ENCODE data around the gene BAZ1B. TPM values are rescaled to one million over a fixed set of nuclear protein-coding genes. Genes with fewer than 3 reads are reported as not detected.

Gene BAZ1B
- total and polyA plus RNA-seq, 2 of the 4 experiments (the other 2 are of a cell fraction): 20.2 to 45.0 TPM

- WGBS, 2 experiments (ENCODE audit: extremely low coverage in 2 of 2, insufficient read length in 1 of 2): no CpG with 5 or more reads among the region's 3 CpGs
- Histone ChIP-seq H3K4ac (ENCODE audit: low read depth, low read length) (no peak overlapping the region), H2BK5ac (ENCODE audit: low read depth, low read length, poor library complexity, severe bottlenecking) (no peak overlapping the region), H2AK5ac (ENCODE audit: low read depth, low read length) (no peak overlapping the region), H2BK15ac (ENCODE audit: low read depth, low read length) (no peak overlapping the region), H3K9me3 (ENCODE audit: control insufficient read depth, insufficient read depth, low read length) (no peaks in the 10 kb centered on the region), H2AK9ac (replicated peaks; ENCODE audit: low read depth, low read length, poor library complexity) (no peak overlapping the region), H2BK120ac (ENCODE audit: low read depth, low read length) (no peak overlapping the region), H3K9ac (ENCODE audit: low read depth, low read length) (no peak overlapping the region), H3K36me3 (ENCODE audit: control insufficient read depth, insufficient read depth, low read length) (peaks cover 37% of the 10 kb centered on the region), H3K4me1 (ENCODE audit: control insufficient read depth, insufficient read depth, low read length) (peaks cover 4% of the 10 kb centered on the region), H4K8ac (ENCODE audit: low read depth in 2 of 2, low read length in 2 of 2) (no peak overlapping the region), H3K4me2 (ENCODE audit: low read depth, low read length) (no peak overlapping the region), H3K27ac (ENCODE audit: insufficient read depth, low read length) (no peak overlapping the region), H4K91ac (ENCODE audit: insufficient read depth, low read depth, low read length) (no peak overlapping the region), H3K4me3 (ENCODE audit: insufficient read depth, low read depth, low read length) (no peak overlapping the region), H2AFZ (replicated peaks; ENCODE audit: low read length, poor library complexity) (no peak overlapping the region), H4K20me1 (ENCODE audit: insufficient read depth, low read length) (peaks cover 81% of the 10 kb centered on the region), H2BK20ac (ENCODE audit: low read depth, low read length) (no peak overlapping the region), H3K79me1 (ENCODE audit: low read depth in 1 of 2, low read length in 2 of 2) (peaks cover 5 to 50% of the 10 kb centered on the region in 2 experiments; a peak in 3 of 4 replicates), H4K5ac (ENCODE audit: low read depth, low read length) (no peak overlapping the region), H3K56ac (ENCODE audit: extremely low read depth, insufficient read depth, low read length) (no peak overlapping the region), H3K18ac (ENCODE audit: low read depth, low read length) (no peak overlapping the region), H3K23ac (ENCODE audit: low read depth, low read length) (no peak overlapping the region), H3K9me1 (ENCODE audit: insufficient read depth, low read length) (peaks cover 5% of the 10 kb centered on the region), H3K14ac (replicated peaks; ENCODE audit: low read depth, low read length) (no peak overlapping the region), H3K27me3 (ENCODE audit: control insufficient read depth, insufficient read depth, low read length) (no peaks in the 10 kb centered on the region)
- no TSS peak for BruUV-seq (replicated peaks)
- ChIA-PET CTCF (no interaction called here), POLR2A (ENCODE audit: unreplicated experiment) (no interaction called here)
- no peak for TF ChIP-seq RFX5 (IDR thresholded peaks at IDR 0.05; ENCODE audit: low read depth, low read length)
- TF ChIP-seq MAZ (IDR thresholded peaks at IDR 0.05; ENCODE audit: borderline replicate concordance, low read depth, low read length): no peak
- TF ChIP-seq BHLHE40 (IDR thresholded peaks at IDR 0.05; ENCODE audit: low read depth, low read length): no peak
- TF ChIP-seq CEBPB (IDR thresholded peaks at IDR 0.05; ENCODE audit: low read depth, low read length): no peak
- no peak for TF ChIP-seq CHD1 (IDR thresholded peaks at IDR 0.05; ENCODE audit: low read depth, low read length)
- TF ChIP-seq USF2 (IDR thresholded peaks at IDR 0.05; ENCODE audit: low read depth, low read length): no peak
- TF ChIP-seq RAD21 (IDR thresholded peaks at IDR 0.05; ENCODE audit: low read length): no peak
- ATAC-seq (ENCODE audit: low read depth): no peak
- intact Hi-C loops (cut with micrococcal nuclease): no loop called here
- in situ Hi-C loops (cut with MboI; ENCODE audit: low sequenced_read_pairs): no loop called here
- dilution Hi-C loops (cut with HindIII; ENCODE audit: low sequenced_read_pairs, unreplicated experiment): no loop called here
- DNase-seq: no peak
Measured at GRCh38 chr7:73515178-73515577, 6.9 kb downstream of the BAZ1B start.
